ENCODE measurements around the gene SLFN5. TPM values are rescaled to one million over a fixed set of nuclear protein-coding genes. Genes with fewer than 3 reads are reported as not detected.
"Not testable (repeated sequence)": the region's sequence is repeated elsewhere in the genome, so short reads cannot be mapped to it uniquely, and the experiment has no call there.

SLFN5 gene
- total and polyA plus RNA-seq, 2 of the 4 experiments (the other 2 are of a cell fraction) = 13.0 to 48.9 TPM

DNA sequence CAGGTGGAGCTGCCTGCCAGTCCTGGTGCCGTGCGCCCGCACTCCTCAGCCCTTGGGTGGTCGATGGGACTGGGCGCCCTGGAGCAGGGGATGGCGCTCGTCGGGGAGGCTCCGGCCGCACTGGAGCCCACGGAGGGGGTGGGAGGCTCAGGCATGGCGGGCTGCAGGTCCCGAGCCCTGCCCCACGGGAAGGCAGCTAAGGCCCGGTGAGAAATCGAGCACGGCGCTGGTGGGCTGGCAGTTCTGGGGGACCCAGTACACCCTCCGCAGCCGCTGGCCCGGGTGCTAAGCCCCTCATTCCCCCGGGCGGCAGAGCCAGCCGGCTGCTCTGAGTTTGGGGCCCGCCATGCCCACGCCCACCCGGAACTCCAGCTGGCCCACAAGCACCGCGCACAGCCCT is 36.0 kb downstream of the SLFN5 start:
- H4K91ac ChIP-seq (ENCODE audit: insufficient read depth, low read depth, low read length); H2BK15ac ChIP-seq (ENCODE audit: low read depth, low read length); CTCF ChIA-PET; DNase-seq; H3K14ac ChIP-seq (replicated peaks; ENCODE audit: low read depth, low read length); H4K8ac ChIP-seq (ENCODE audit: low read depth in 2 of 2, low read length in 2 of 2); H3K4me3 ChIP-seq (ENCODE audit: insufficient read depth, low read depth, low read length); H3K4me1 ChIP-seq (ENCODE audit: control insufficient read depth, insufficient read depth, low read length); H3K23ac ChIP-seq (ENCODE audit: low read depth, low read length); H3K4ac ChIP-seq (ENCODE audit: low read depth, low read length); in situ Hi-C loops (cut with MboI; ENCODE audit: low sequenced_read_pairs); ATAC-seq (ENCODE audit: low read depth); H2BK120ac ChIP-seq (ENCODE audit: low read depth, low read length); H3K56ac ChIP-seq (ENCODE audit: extremely low read depth, insufficient read depth, low read length); dilution Hi-C loops (cut with HindIII; ENCODE audit: low sequenced_read_pairs, unreplicated experiment); H3K9me1 ChIP-seq (ENCODE audit: insufficient read depth, low read length); H2AK5ac ChIP-seq (ENCODE audit: low read depth, low read length); H2AK9ac ChIP-seq (replicated peaks; ENCODE audit: low read depth, low read length, poor library complexity); H3K4me2 ChIP-seq (ENCODE audit: low read depth, low read length); H3K36me3 ChIP-seq (ENCODE audit: control insufficient read depth, insufficient read depth, low read length); H4K5ac ChIP-seq (ENCODE audit: low read depth, low read length); H4K20me1 ChIP-seq (ENCODE audit: insufficient read depth, low read length); H3K9ac ChIP-seq (ENCODE audit: low read depth, low read length); H2BK5ac ChIP-seq (ENCODE audit: low read depth, low read length, poor library complexity, severe bottlenecking); H3K79me1 ChIP-seq (ENCODE audit: low read depth in 1 of 2, low read length in 2 of 2); H3K9me3 ChIP-seq (ENCODE audit: control insufficient read depth, insufficient read depth, low read length); POLR2A ChIA-PET (ENCODE audit: unreplicated experiment); BruUV-seq (replicated peaks); H3K27me3 ChIP-seq (ENCODE audit: control insufficient read depth, insufficient read depth, low read length); H2AFZ ChIP-seq (replicated peaks; ENCODE audit: low read length, poor library complexity); H3K27ac ChIP-seq (ENCODE audit: insufficient read depth, low read length); intact Hi-C loops (cut with micrococcal nuclease); H2BK20ac ChIP-seq (ENCODE audit: low read depth, low read length); H3K18ac ChIP-seq (ENCODE audit: low read depth, low read length): not testable (repeated sequence)
- 80% methylated on average over 4 of the region's 29 CpGs; no CpG with 5 or more reads in 1 of the 2 experiments for WGBS, 2 experiments (ENCODE audit: extremely low coverage in 2 of 2, insufficient read length in 1 of 2)
